Endothelial cell of hepatic sinusoid (primary cell): ENCODE results near the gene TRIM2.
"Not testable (repeated sequence)": the region's sequence is repeated elsewhere in the genome, so short reads cannot be mapped to it uniquely, and the experiment has no call there.

Experiments used
- in situ Hi-C: cut with HindIII; loops from 2 replicates; pipeline ENCODE4 v1.10.0; 2017; ENCODE audit warnings: low sequenced_read_pairs

The TRIM2 gene

GRCh38 chr4:153186046-153186728, 18.1 kb upstream of the TRIM2 start:
- in situ Hi-C loops, result no loop called here

- in situ Hi-C loops, result no loop called here
Observed at GRCh38 chr4:153189016-153189801, 15.0 kb upstream of the TRIM2 start.

GRCh38 chr4:153191795-153192363, 12.4 kb upstream of the TRIM2 start:
- in situ Hi-C loops, result loop anchor here (5.0 kb wide), 1 partner anchor 35 kb away; no protein-coding TSS in a partner anchor

GRCh38 chr4:153197301-153197700, 6.9 kb upstream of the TRIM2 start:
- in situ Hi-C loops, result no loop called here

- in situ Hi-C loops, result no loop called here
Observed at GRCh38 chr4:153198719-153199118, 5.5 kb upstream of the TRIM2 start.

GRCh38 chr4:153203746-153204145, 497 bp upstream of the TRIM2 start:
- in situ Hi-C loops, result not testable (repeated sequence)

- in situ Hi-C loops, result no loop called here
Observed at GRCh38 chr4:153204728-153205648, 745 bp downstream of the TRIM2 start.

- in situ Hi-C loops, result no loop called here
Observed at GRCh38 chr4:153205757-153206156, 1.5 kb downstream of the TRIM2 start.

- in situ Hi-C loops, result no loop called here
Observed at GRCh38 chr4:153206534-153206933, 2.3 kb downstream of the TRIM2 start.

- in situ Hi-C loops, result no loop called here
Observed at GRCh38 chr4:153207027-153207426, 2.8 kb downstream of the TRIM2 start.

- in situ Hi-C loops, result no loop called here
Observed at GRCh38 chr4:153207567-153207966, 3.3 kb downstream of the TRIM2 start.

- in situ Hi-C loops, result no loop called here
Observed at GRCh38 chr4:153209410-153209809, 5.2 kb downstream of the TRIM2 start.

GRCh38 chr4:153210727-153211126, 6.5 kb downstream of the TRIM2 start:
- in situ Hi-C loops, result no loop called here

GRCh38 chr4:153211986-153212728, 7.9 kb downstream of the TRIM2 start:
- in situ Hi-C loops, result no loop called here

GRCh38 chr4:153212736-153213135, 8.5 kb downstream of the TRIM2 start:
- in situ Hi-C loops, result no loop called here

- in situ Hi-C loops, result no loop called here
Observed at GRCh38 chr4:153215921-153216320, 11.7 kb downstream of the TRIM2 start.

GRCh38 chr4:153216546-153216945, 12.3 kb downstream of the TRIM2 start:
- in situ Hi-C loops, result no loop called here

GRCh38 chr4:153217440-153217839, 13.2 kb downstream of the TRIM2 start:
- in situ Hi-C loops, result no loop called here

GRCh38 chr4:153218961-153219360, 14.7 kb downstream of the TRIM2 start:
- in situ Hi-C loops, result no loop called here

GRCh38 chr4:153220682-153221395, 16.6 kb downstream of the TRIM2 start:
- in situ Hi-C loops, result no loop called here
